Measurements from ENCODE around the gene MZT2A. TPM values are rescaled to one million over a fixed set of nuclear protein-coding genes. Genes with fewer than 3 reads are reported as not detected.
"Not testable (repeated sequence)": the region's sequence is repeated elsewhere in the genome, so short reads cannot be mapped to it uniquely, and the experiment has no call there.

The MZT2A gene
- total RNA-seq, 1 donor from 2014 or later: 87.8 TPM

DNA sequence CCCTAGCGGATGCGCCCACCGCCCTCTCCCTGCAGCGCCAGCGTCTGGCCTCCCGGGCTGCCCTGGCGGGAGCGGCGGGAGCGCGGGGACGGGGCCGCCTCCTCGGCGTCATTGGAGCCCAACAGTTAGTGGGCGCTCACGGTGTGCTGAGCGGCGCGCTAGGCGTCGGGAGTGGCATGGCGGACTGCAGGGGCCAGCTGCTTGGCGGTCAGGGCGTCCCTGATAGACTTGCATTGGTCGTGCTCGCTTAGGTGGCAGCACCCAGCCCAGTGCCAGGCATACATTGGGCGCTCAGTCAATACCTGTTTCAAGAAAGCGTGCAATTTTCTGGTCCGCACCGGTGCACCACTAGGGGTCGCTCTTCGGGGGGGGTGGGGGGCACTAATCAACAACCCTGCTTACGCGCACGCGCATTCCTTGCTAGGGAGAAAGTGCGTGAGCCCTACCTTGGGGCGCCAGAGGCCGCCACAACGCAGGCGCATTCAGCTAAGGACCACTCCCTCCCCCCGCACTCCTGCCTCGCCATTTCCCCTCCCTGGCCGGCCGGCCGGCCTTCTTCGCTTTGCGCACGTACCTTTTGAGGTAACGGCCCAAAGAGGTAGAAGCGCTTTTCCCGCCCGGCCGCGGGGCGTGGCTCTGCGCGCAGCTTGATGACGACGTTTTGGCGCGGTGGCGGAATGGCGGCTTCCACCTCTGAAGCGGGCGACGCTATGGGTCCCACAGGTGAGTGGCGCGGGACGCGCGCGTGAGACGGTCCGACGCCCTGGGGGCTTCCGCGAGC, 411 bp upstream of the MZT2A start:
- DNase-seq (ENCODE audit: low read depth, low spot score): peak; percentile 77

GRCh38 chr2:131491469-131491836, 744 bp downstream of the MZT2A start:
- DNase-seq (ENCODE audit: low read depth, low spot score): not testable (repeated sequence)

DNA sequence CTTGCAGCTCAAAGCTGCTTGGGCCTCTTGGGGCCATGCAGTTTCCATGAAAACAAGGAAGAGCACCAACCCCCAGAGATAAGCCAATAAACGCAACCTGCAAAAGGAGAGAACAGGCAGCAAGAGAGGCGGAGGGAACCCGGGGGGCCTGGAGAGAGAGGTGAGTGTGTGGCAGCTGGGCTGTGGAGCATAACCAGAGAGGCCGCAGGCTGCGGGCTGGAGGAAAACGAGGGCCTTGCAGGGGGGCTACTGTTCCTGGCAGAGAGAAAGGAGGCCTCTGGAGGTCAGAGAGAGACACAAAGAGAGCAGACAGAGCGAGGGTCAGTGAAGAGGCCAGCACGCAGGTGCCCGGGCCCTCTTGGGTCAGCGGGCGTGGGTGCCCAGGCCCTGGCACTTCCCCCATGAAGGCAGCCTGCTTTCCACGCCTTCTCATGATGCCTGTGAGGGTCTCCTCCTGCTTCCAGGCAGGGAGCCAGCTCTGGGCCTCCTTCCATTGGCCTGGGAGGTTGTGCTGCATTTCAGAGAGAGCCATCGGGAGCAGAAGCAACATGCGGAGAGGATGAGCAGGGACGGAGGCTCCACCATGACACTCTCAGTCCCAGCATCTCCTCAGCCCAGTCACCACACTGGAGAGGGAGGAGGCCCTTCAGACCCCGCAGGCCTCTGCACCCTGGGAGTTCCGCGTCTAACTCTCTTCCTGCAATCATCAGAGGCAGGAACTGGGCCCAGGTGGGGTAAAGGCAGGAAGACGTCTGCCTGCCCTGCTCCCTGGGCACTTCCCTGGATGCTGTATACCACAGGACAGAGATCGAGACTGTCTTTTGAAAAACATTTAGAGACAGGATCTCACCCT, 1.4 kb downstream of the MZT2A start:
- DNase-seq (ENCODE audit: low read depth, low spot score): not testable (repeated sequence)

GRCh38 chr2:131488306-131489205, 3.6 kb downstream of the MZT2A start:
- no peak for DNase-seq (ENCODE audit: low read depth, low spot score)

DNA sequence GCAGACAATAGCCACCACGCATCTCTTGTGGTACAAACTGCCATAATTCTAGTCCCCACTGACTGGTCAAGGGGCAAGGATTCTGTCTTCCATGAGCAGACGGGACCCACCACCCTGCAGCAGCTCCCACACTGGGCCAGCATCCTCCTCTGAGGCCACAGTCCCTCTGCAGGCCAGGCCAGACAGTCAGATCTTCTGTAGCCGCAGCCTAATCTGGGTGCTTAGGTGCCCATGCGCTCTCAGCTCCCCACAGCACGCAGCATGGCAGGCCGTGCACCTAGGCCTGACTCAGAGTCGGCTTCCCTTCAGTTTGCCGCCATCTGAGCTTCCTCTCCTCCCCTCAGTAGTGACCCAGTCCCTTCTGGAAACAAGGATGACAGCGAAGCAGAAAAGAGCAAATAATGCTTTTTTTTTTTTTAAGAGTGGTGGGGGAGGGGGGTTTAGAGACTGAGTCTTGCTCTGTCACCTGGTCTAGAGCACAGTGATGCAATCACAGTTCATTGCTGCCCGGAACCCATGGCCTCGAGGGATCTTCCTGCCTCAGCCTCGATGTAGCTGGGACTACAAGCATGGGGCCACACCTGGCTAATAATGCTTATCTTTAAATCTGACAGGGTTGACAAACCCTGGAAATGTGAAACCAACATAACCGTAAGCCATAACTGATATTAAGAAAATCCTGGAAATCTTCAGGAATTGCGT, 5.8 kb downstream of the MZT2A start:
- not testable (repeated sequence) for DNase-seq (ENCODE audit: low read depth, low spot score)

GRCh38 chr2:131484906-131485460, 7.2 kb downstream of the MZT2A start:
- DNase-seq (ENCODE audit: low read depth, low spot score): not testable (repeated sequence)

GRCh38 chr2:131483981-131484820, 8.0 kb downstream of the MZT2A start:
- not testable (repeated sequence) for DNase-seq (ENCODE audit: low read depth, low spot score)

GRCh38 chr2:131482506-131483155, 9.6 kb downstream of the MZT2A start:
- not testable (repeated sequence) for DNase-seq (ENCODE audit: low read depth, low spot score)

- not testable (repeated sequence) for DNase-seq (ENCODE audit: low read depth, low spot score)
Observed at GRCh38 chr2:131480351-131480750, 11.8 kb downstream of the MZT2A start.

DNA sequence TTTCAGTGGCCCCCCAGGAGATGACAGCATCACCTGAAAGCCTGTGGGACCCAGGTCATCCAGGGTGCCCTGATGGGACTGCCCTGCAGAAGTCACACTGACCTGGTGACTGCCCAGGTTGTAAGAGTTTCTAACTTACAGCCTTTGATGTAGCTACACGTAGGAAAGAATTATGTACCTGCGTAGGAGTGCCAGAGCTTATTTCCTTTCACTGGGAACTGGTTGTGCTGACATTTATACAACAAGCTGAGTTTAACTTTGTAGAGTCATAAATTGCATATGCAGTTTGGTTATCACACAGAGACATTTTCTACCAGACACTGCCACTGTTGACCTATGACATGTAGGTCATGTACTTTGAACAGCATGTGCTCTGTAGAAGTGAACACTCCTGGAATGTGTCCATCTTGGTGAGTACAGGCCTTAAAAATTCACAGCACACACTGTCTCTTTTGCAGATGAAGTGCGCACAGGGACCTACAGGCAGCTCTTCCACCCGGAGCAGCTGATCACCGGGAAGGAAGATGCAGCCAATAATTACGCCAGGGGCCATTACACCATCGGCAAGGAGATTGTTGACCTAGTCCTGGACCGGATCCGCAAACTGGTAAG, 13.2 kb downstream of the MZT2A start:
- not testable (repeated sequence) for DNase-seq (ENCODE audit: low read depth, low spot score)

- not testable (repeated sequence) for DNase-seq (ENCODE audit: low read depth, low spot score)
Observed at GRCh38 chr2:131478074-131478849, 13.9 kb downstream of the MZT2A start.

DNA sequence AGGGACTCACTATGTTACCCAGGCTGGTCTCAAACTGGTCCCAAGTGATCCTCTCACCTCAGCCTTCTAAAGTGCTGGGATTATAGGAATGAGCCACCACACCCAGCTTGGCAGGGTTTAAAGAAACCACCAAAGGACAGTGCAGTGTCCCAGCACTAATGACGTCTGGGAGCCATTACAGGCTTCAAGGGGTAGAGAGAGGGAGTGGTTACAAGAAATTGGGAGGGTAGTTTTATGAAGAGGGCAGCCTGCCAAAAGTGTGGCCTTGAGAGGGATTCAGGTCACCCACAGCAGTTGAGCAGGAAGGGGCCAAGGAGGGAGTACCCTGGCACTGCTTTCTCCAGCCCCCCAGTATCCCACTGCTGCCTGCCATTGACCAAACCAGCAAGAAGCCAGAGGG, 15.0 kb downstream of the MZT2A start:
- not testable (repeated sequence) for DNase-seq (ENCODE audit: low read depth, low spot score)

DNA sequence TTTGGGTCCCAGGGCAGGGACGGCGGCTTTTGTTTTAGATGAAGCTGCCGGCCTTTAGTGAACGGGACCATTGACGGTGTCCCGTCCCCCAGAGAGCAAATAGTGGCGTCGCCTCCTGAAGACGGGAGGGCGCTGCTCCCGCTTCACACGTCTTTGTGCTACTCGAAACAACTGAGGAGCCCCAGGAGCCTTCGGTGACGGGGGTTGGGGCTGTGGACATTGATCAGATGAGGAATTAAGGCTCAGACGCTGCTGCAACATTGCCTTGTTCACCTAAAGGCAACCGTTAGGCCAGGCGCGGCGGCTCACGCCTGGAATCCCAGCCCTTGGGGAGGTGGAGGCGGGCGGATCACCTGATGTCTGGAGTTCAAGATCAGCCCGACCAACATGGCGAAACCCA, 15.8 kb downstream of the MZT2A start:
- DNase-seq (ENCODE audit: low read depth, low spot score): not testable (repeated sequence)

- no peak for DNase-seq (ENCODE audit: low read depth, low spot score)
Observed at GRCh38 chr2:131475831-131476230, 16.4 kb downstream of the MZT2A start, which contains the start of gene TUBA3D. Gene TUBA3D (plus strand): TSS chr2:131476119. CDS start chr2:131476200, 81 bp downstream.

- DNase-seq (ENCODE audit: low read depth, low spot score): not testable (repeated sequence)
Observed at GRCh38 chr2:131473266-131473665, 18.9 kb downstream of the MZT2A start.

GRCh38 chr2:131471624-131472023, 20.6 kb downstream of the MZT2A start:
- DNase-seq (ENCODE audit: low read depth, low spot score): not testable (repeated sequence)

DNA sequence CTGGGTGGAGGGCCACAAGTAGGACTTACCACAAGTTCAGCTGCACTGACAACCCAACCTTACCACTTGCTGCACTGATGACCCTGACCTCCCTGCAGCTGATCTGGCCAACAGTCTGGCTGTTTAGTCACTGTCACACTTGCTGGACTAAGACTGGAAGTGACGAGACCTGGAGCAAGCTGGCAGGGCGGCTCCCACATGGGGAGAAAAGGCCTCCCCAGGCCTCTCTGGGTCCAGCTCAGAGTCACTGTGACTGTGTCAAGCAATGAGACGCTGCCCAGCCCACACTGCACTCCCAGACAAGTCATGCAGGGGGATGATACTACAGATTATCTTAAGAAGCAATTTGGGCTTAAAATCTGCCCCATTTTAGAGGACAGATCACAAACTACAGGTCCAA, 21.3 kb downstream of the MZT2A start:
- not testable (repeated sequence) for DNase-seq (ENCODE audit: low read depth, low spot score)

GRCh38 chr2:131467722-131468121, 24.5 kb downstream of the MZT2A start:
- DNase-seq (ENCODE audit: low read depth, low spot score): not testable (repeated sequence)

All from pulmonary artery endothelial cell (primary cell).